Brain microvascular endothelial cell (primary cell): Measurements from ENCODE around the gene NLRP6.

Experiments used
- DNase-seq: peaks from one replicate; pipeline ENCODE4 v3.0.0-alpha.2; 2020
- H3K27ac ChIP-seq: fragments of 250-450 bp; sonication (Bioruptor Pico); 2 replicates; pipeline ENCODE4 v1.5.1; 2020; ENCODE audit warnings: mild to moderate bottlenecking, moderate library complexity
- H3K27me3 ChIP-seq: fragments of 250-450 bp; sonication (Bioruptor Pico); replicated peaks from 2 replicates; pipeline ENCODE4 v1.5.1; 2020; ENCODE audit warnings: mild to moderate bottlenecking
- H3K36me3 ChIP-seq: fragments of 250-450 bp; sonication (Bioruptor Pico); replicated peaks from 2 replicates; pipeline ENCODE4 v1.5.1; 2020; ENCODE audit warnings: mild to moderate bottlenecking
- H3K4me3 ChIP-seq: 2 replicates; pipeline ENCODE4 v1.5.1; 2011; ENCODE audit warnings: low read depth, mild to moderate bottlenecking, control low read depth, low read length, moderate library complexity
- CTCF ChIP-seq: IDR thresholded peaks from 2 replicates; pipeline ENCODE4 v1.5.1; 2011; ENCODE audit warnings: low read depth, mild to moderate bottlenecking, moderate library complexity, low read length, control low read depth, inconsistent platforms; ENCODE audit errors: missing control alignments
- in situ Hi-C: cut with HindIII; loops from 2 replicates; pipeline ENCODE4 v1.10.0; 2017; ENCODE audit warnings: low sequenced_read_pairs, low pct_ligation_motif_present

NLRP6 gene

DNA sequence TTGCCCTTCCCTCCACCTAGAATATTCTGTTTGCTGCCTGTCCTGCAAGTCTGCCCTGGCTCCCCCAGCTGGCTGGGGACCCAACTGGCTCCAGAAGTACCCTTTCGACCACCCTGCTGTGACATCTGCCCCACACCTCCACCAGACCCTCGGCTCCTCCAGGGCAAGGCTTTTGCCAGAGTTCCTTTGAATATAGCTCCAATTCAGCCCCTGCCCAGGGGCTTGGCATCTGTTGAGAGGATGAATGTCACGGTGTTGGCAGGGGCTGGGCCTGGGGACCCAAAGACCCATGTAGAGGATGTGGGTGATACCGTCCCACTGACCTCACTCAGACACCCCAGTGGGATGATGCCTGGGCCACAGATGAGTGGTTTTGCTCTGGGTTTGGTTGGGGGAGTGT is 4.0 kb downstream of the NLRP6 start:
- in situ Hi-C loops: no loop called here
- DNase-seq: no peak
- H3K4me3 ChIP-seq: no peak overlapping the region
- no peak for TF ChIP-seq CTCF
- no peak overlapping the region for H3K27ac ChIP-seq
- peaks cover 52% of the 10 kb centered on the region for H3K27me3 ChIP-seq
- no peaks in the 10 kb centered on the region for H3K36me3 ChIP-seq

GRCh38 chr11:282630-283360 is 4.6 kb downstream of the NLRP6 start:
- DNase-seq: no peak
- peaks cover 51% of the 10 kb centered on the region for H3K27me3 ChIP-seq

GRCh38 chr11:283405-284104 is 5.3 kb downstream of the NLRP6 start:
- in situ Hi-C loops: no loop called here
- no peak for TF ChIP-seq CTCF
- Histone ChIP-seq H3K27me3 (peaks cover 47% of the 10 kb centered on the region), H3K4me3 (no peak overlapping the region), H3K27ac (no peak overlapping the region), H3K36me3 (no peaks in the 10 kb centered on the region)
- no peak for DNase-seq

More at GRCh38 chr11:282630-283360, 4.6 kb downstream of the NLRP6 start:
- Histone ChIP-seq H3K27ac (no peak overlapping the region), H3K36me3 (no peaks in the 10 kb centered on the region), H3K4me3 (no peak overlapping the region)
- in situ Hi-C loops: no loop called here
- TF ChIP-seq CTCF: no peak

DNA sequence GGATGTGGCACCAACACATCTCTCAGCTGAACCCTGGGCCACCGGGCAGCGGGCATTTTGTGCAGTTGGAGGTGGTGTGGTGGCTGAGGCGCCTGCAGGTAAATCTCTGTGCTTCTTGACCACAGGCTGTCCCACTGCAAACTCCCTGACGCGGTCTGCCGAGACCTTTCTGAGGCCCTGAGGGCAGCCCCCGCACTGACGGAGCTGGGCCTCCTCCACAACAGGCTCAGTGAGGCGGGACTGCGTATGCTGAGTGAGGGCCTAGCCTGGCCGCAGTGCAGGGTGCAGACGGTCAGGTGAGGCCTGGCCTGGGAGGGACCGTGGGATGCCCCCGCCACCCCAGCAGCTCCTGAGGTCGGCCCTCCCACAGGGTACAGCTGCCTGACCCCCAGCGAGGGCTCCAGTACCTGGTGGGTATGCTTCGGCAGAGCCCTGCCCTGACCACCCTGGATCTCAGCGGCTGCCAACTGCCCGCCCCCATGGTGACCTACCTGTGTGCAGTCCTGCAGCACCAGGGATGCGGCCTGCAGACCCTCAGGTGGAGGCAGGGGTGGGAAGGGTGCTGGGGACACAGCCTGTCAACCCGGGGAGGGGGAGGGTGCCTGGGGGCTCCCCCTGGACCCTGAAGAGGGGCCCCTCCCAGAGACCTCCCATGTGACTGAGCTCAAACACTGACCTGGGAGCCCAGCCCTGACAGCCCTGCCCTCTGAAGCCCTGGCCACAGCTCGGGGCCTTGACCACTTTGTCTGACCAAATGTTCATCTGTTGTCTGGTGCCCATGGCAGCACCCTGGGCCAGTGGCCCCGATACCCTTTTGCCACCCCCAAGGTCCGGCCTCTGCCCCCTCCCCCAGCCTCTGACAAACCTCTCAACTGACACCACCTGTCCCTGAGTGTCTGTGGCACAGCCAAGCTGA is 6.2 kb downstream of the NLRP6 start:
- H3K4me3 ChIP-seq: no peak overlapping the region
- in situ Hi-C loops: no loop called here
- no peaks in the 10 kb centered on the region for H3K36me3 ChIP-seq
- no peak overlapping the region for H3K27ac ChIP-seq
- H3K27me3 ChIP-seq: peaks cover 39% of the 10 kb centered on the region
- no peak for DNase-seq
- TF ChIP-seq CTCF: no peak

- H3K27me3 ChIP-seq: peaks cover 30% of the 10 kb centered on the region
- no peak for DNase-seq
- in situ Hi-C loops: no loop called here
- no peaks in the 10 kb centered on the region for H3K36me3 ChIP-seq
- no peak for TF ChIP-seq CTCF
- no peak overlapping the region for H3K27ac ChIP-seq
- no peak overlapping the region for H3K4me3 ChIP-seq
Measured at GRCh38 chr11:285021-285893, 7.0 kb downstream of the NLRP6 start.
